ENCODE measurements around the gene C2CD4C.

C2CD4C gene

DNA sequence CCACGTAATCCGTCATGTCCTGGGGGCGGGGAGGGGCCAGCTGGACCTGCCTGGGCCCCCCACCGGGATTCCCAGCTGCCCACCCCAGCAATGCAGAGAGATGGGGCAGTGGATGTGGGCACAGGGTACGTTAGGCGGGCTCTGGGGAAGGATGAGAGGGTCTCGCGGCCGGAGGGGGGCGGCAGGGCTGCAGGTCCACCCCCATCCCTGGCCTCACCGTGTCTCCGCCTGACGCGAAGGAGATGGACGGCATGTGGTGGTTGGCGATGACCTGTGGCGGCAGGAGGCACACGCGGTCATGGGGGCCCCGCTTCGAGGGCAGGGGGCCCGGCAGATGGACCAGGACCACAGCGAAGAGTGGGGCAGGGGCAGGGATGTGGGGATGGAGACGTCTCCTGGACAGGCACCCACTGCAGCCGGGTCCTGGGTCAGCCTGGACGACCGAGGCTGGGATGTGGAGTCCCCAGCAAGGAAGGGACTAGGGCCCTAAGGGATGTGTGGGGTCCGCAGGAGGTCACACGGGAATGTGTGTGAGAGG, 27.5 kb upstream of the C2CD4C start:
- no peak for TF ChIP-seq TAF1 (IDR thresholded peaks at IDR 0.05; ENCODE audit: borderline replicate concordance, insufficient read depth, low read length)
- TF ChIP-seq, protein P1, sequence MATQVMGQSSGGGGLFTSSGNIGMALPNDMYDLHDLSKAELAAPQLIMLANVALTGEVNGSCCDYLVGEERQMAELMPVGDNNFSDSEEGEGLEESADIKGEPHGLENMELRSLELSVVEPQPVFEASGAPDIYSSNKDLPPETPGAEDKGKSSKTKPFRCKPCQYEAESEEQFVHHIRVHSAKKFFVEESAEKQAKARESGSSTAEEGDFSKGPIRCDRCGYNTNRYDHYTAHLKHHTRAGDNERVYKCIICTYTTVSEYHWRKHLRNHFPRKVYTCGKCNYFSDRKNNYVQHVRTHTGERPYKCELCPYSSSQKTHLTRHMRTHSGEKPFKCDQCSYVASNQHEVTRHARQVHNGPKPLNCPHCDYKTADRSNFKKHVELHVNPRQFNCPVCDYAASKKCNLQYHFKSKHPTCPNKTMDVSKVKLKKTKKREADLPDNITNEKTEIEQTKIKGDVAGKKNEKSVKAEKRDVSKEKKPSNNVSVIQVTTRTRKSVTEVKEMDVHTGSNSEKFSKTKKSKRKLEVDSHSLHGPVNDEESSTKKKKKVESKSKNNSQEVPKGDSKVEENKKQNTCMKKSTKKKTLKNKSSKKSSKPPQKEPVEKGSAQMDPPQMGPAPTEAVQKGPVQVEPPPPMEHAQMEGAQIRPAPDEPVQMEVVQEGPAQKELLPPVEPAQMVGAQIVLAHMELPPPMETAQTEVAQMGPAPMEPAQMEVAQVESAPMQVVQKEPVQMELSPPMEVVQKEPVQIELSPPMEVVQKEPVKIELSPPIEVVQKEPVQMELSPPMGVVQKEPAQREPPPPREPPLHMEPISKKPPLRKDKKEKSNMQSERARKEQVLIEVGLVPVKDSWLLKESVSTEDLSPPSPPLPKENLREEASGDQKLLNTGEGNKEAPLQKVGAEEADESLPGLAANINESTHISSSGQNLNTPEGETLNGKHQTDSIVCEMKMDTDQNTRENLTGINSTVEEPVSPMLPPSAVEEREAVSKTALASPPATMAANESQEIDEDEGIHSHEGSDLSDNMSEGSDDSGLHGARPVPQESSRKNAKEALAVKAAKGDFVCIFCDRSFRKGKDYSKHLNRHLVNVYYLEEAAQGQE (IDR thresholded peaks at IDR 0.05; ENCODE audit: insufficient read depth in 1 of 2, low read depth in 2 of 2, low read length in 2 of 2): no peak
- TF ChIP-seq SIN3A (IDR thresholded peaks at IDR 0.05; ENCODE audit: borderline replicate concordance, insufficient read depth, low read length): no peak
- TF ChIP-seq POLR2AphosphoS5 (IDR thresholded peaks at IDR 0.05; ENCODE audit: low read depth, low read length): no peak
- TF ChIP-seq FOXP2 (optimal IDR thresholded peaks at IDR 0.05; ENCODE audit: borderline replicate concordance, extremely low read depth, extremely low read length, insufficient read depth): no peak

DNA sequence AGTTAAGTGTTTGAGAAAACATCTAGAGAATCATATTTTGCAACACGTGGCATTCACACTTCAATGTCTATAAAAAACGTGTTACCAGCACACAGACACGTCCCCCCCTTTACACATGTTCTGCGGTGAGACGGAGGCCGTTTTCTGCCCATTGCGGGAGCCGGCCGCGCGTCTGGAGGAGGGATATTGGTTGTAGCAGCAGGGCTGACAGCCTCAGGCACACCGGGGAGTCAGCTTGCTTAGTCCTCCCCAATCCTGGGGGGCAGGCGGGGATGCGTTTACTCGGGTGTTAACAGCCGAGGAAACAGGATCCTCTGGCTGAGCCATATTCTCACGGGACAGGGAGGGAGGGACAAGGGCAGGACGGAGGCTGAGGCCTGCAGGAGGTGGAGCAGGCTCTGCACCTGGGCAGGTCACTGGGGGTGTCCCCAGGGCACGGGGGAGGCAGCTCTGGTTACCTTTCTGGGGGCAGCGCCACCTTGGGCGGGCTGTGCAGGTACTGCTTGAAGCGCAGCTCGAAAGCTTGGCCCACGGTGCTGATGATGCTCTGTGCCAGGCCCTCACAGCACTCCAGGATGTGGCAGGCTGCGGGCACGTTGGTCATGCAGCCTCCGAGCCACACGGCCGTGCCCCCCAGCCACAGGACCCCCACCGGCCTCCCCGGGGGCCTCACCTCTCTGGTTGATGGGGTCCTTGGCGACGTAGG, 26.9 kb upstream of the C2CD4C start:
- TF ChIP-seq, protein P1 (IDR thresholded peaks at IDR 0.05; ENCODE audit: insufficient read depth in 1 of 2, low read depth in 2 of 2, low read length in 2 of 2): no peak
- no peak for TF ChIP-seq POLR2AphosphoS5 (IDR thresholded peaks at IDR 0.05; ENCODE audit: low read depth, low read length)
- TF ChIP-seq FOXP2 (optimal IDR thresholded peaks at IDR 0.05; ENCODE audit: borderline replicate concordance, extremely low read depth, extremely low read length, insufficient read depth): no peak
- TF ChIP-seq SIN3A (IDR thresholded peaks at IDR 0.05; ENCODE audit: borderline replicate concordance, insufficient read depth, low read length): no peak
- TF ChIP-seq TAF1 (IDR thresholded peaks at IDR 0.05; ENCODE audit: borderline replicate concordance, insufficient read depth, low read length): no peak

DNA sequence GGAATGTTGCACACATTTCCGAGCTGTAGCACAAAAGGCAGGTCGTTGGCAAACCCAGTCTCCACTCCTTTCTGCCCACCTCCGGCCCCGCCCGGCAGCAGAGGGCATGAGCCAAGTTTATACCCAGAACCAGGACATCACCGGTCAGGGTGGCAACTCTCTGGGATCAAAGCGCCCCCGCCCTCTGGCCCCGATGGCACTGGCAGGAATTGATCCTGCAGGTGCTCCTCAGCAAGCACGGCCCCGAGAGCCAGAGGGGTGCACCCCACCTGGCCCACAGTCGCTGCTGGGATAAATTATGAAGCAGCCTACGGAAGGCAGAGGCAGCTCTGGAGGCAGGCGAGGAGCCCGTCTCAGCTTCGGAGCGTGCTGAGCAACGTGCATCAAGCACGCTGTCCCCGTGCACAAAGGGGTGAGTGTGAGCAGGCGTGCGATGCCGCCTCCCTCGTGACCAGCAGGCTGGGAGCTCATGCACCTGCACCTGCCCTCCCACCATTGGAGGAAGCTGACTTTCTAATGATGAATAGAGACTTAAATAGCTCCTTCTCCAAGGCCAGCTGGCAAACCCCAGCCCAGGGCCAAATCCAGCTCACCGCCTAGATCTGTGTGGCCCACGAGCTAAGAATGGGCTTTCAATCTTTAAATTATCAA, 26.2 kb upstream of the C2CD4C start:
- TF ChIP-seq FOXP2 (optimal IDR thresholded peaks at IDR 0.05; ENCODE audit: borderline replicate concordance, extremely low read depth, extremely low read length, insufficient read depth): no peak
- TF ChIP-seq TAF1 (IDR thresholded peaks at IDR 0.05; ENCODE audit: borderline replicate concordance, insufficient read depth, low read length): no peak
- no peak for TF ChIP-seq POLR2AphosphoS5 (IDR thresholded peaks at IDR 0.05; ENCODE audit: low read depth, low read length)
- TF ChIP-seq, protein P1 (IDR thresholded peaks at IDR 0.05; ENCODE audit: insufficient read depth in 1 of 2, low read depth in 2 of 2, low read length in 2 of 2): no peak
- TF ChIP-seq SIN3A (IDR thresholded peaks at IDR 0.05; ENCODE audit: borderline replicate concordance, insufficient read depth, low read length): no peak

DNA sequence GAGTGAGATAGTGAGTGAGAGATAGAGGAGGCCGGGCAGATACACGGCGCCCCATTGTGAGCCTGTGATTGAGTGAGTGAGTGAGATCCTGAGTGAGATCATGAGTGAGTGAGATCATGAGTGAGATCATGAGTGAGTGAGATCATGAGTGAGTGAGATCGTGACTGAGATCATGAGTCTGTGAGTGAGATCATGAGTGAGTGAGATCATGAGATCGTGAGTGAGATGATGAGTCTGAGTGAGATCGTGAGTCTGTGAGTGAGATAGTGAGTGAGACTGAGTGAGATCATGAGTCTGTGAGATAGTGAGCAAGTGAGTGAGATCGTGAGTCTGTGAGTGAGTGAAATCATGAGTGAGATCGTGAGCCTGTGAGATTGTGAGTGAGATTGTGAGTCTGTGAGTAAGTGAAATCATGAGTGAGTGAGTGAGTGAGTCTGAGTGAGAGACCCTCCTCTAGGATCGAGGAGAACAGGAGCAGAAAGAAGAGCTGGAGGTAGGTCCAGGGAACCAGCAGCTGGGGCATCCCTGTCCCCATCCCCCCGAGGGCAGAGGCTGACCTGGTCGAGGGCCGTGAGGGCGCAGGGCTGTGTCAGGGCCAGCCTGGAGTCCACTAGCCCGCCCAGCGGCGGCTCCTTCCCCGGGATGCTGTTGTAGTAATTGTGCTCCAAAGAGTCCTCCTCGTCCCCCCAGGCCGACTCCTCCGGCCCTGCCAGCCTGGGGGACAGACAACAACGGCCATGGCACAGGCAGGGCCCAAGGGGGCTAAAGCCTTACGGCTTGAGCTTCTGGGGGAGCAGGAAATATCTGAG, 25.4 kb upstream of the C2CD4C start:
- TF ChIP-seq SIN3A (IDR thresholded peaks at IDR 0.05; ENCODE audit: borderline replicate concordance, insufficient read depth, low read length) (no peak), FOXP2 (optimal IDR thresholded peaks at IDR 0.05; ENCODE audit: borderline replicate concordance, extremely low read depth, extremely low read length, insufficient read depth) (no peak), TAF1 (IDR thresholded peaks at IDR 0.05; ENCODE audit: borderline replicate concordance, insufficient read depth, low read length) (no peak), POLR2AphosphoS5 (IDR thresholded peaks at IDR 0.05; ENCODE audit: low read depth, low read length) (no peak)
- TF ChIP-seq, protein P1 (IDR thresholded peaks at IDR 0.05; ENCODE audit: insufficient read depth in 1 of 2, low read depth in 2 of 2, low read length in 2 of 2): no peak
